ENCODE results near the gene KDELR3.

KDELR3 gene

DNA sequence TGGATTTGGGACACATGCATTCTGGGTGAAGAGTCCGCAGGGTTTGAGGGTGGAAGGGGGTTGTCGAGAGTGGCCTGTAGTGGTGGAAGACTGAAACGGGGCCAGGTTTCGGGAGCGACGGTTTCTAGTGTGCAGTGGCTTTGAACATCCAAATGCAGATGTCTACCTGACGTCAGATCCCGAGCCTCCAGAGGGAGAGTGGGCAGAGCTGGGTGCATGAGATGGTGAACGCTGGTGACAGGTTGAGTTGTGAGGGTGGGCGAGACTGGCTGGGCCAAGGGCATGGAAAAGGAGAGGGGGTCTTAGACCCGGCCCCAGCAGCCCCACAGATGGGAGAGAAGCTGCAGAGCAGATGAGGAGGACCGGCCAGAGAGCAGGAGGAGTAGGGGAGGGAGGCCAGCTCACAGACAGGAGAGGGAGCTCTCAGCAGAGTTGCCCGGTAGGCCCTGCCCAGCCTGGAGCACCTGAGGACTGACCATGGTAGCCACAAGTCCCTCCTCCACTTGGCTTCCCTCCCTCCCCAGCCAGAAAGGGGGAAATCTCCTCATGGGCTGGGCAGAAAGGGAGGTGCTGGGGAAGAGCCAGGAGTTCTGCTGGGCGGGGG lies 27.0 kb upstream of the KDELR3 start:
- no peak for DNase-seq

DNA sequence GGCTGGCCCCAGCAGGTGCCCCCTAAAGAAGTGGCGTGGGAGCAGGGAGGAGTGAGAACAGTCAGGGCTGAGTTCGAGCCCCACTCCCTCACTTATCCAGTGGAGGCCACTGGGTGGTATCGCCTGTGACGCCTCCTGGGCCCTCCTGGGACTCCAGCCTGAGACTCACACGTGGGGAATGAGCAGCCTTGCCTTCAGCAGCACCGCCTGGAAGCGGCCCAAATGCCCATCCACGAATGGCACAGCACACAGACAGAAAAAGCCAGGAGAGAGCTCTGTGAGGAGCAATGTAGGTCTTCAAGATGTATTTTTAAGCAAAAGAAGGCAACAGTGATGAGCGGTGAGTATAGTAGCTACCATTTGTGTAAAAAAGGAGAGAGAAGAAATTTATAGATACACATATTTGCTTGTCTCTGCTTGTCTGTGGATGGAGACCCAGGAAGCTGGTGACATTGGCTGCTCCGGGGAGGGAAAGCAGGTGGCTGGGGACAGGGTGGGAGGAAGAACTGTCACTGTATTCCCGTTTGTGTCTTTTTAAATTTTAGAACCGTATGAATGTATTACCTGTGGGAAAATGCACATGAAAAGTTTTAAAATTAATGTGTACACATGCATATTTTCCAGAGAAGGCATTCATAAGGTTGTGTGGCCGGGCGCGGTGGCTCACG lies 26.1 kb upstream of the KDELR3 start:
- DNase-seq = no peak

DNA sequence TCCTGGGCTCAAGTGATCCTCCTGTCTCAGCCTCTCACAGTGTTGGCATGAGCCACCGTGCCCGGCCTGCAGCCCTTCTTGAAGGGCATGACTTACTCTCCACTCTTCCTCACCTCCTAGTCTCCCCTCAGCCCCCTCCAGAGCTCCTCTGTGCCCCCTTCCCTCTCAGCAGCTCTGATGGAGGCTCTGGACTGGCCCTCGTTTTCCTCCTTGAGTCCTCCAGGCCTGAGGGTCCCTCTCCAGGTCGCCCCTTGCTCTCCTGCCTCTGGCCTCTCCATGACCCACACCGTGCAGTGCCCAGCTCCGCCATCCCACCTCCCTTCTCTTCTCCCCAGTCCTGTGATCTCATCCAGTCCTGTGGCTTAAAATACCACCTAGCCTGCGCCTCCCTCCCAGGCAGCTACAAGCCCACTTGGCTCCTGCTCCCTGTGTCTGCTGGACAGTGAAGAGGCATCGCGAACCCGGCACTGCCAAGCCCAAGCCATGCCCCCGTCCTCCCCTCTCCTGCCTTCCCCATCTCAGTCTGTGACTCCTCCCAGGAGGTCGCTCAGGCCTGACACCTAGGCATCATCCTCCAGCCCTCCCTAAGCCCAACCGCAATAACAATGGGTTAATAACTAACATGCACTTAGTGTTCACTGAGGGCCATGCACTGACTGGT lies 24.8 kb upstream of the KDELR3 start:
- DNase-seq = no peak

DNA sequence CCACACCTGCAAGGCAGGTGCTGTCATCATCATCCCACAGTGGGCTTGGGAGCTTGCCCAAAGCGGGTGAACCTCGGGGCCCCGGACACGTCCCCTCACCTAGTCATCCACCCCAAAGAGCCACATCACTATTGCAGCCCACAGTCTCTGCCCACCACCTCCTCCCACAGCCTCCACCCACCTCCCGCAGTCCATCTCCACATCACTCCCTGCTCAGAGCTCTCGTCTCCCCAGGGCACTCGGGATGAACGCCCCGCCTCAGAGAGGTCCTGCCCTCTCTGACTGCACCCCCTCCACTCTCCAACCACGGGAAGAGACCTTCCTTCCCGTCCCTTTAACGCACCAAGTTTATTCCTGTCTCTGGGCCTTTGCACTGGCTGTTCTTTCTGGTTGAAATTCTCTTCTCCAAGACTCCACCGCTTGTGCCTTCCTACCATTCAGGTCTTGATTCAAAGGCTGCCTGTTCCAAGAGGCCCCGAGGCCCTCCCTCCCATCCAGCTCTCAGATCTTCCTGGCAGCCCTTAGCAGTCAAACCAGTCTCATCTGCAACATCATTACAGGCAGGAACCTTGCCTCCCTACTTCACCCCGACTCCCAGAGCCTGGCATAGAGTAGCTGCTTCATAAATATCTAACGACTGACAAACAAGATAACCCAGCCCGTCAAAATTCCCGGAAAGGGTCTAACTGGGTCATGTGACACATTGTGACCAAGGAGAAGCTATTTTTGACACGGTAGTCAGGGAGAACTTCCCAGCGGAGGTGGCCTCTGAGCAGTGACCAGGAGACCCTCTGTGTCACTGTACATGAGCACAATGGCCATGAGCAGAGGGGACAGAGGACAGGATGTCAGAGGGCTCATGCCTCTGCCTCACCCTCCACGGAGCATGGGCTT lies 24.0 kb upstream of the KDELR3 start:
- DNase-seq = no peak

DNA sequence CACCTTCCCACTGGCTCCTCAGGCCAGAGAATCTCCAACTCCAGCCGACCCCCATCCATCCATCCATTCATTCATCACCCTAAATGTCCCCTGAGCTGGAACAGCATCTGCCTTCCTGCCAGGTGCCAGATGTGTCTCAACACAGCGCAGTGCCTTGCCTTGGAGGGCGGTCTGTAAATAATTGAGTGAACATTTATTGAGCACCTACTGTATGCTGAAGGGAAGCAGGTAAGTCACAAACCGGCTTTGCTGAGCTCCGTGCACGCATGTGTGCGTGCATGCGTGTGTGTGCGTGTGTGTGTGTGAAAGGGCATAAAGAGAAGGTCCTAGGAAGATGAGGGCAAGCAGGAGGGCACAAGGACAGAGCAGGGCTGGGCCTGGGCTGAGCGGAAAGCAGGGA lies 23.1 kb upstream of the KDELR3 start:
- no peak for DNase-seq

DNA sequence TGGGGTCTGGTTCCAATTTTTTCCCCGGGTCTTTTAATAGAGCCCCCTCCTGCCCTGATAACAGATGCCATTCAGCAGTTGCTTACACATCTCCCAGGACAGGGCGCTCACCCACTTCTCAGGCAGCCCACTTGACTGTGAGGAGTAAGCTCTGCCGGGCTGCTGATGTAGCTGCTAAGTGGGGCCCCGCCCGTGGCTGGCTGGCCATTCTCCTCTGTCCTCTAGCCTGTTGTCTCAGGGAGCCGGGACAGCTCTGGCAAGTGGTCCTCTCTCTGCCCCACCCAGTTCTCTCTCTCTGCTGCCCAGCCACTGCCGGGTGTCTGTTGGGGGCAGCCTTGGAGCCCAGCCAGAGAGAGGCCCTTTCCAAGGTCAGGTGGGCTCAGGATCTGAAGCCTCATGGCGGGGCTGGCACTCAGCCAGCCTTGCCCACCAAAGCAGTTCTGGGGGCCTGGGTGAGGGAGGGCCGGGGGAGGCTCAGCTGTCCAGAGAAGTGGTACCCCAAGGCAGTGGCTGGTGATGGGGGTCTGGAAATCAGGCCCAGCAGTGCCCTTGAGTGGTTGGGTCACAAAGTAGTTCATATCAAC lies 21.8 kb upstream of the KDELR3 start:
- no peak for DNase-seq

DNA sequence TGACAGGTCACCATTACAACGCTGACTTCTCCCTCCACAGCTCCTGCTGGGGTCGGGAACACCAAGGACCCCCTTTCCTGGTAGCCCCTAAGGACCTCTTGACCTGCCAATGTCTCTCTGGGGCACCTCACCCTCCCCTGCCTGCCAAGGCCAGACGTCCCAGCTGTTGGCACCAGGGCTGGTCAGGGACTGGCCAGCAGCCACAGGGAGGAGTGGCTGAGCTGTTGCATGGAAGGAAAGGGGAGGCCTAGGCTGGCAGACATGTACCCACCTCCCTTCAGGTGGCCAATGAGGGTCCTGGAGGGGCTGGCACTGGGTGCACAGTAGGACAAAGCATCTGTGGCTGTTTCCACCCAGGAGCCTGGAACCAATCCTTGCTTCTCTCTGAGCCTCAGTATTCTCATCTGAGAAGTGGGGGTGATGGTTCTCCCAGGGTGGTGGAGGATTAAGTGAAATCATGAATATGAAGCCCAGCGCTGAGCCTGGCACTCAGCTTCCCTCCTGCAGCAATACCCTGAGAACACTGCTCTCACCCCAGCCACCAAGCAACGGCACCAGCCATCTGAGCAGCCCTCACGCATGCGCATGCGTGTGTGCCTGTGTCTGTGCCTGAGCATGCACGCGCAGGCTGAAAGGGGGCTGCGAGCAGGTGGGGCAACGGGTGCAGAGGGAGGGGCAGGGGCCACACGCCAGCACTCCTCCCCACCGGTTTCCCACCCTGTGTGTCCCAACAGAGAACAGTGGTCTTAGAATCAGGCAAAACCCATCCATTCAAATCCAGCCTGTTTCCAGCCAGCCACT lies 18.8 kb upstream of the KDELR3 start:
- no peak for DNase-seq

DNA sequence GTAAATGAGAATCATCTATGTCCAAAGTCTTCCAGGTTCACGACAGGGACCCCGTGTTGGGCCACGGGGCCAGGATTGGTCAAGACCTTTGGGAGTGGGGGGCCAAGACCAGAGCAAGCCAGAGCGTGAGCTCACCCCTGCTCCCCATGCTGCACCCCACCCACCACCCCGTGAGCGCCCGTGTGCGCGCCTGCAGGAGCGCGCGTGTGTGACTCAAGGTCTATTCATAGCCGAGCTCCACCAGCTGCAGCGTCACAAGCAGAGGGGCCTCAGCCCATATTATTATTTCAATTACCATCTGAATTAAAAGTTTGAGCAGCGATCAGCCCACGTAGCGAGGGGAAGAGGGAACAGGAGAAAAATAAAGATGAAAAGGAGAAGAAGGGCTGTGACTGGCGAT lies 18.1 kb upstream of the KDELR3 start:
- no peak for DNase-seq

DNA sequence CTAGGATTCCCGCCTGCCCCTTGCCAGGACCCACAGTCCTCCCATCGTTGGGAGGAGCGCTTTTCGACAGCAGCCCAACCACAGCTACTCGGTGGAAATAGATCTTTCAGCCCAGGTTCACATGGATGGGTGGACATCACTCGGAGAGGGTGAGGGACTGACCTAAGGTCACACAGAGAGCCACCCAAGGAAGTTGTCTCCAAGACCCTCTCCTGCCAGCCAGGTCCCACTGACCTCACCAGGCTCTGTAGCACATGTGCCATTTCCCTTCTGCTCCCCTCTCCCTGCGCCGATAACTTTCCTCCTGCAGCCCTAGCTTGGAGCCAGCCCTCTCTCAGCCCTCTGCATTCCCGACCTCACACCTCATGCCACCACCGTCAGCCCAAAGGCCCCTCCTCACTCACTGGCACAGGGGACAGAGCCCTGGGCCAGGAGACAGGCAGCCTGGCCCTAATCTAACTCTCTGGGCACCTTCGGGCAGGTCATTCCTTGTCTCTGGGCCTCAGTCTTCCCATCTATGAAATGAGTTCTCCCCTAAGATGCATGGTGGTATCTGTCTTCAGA lies 17.6 kb upstream of the KDELR3 start:
- DNase-seq = no peak

DNA sequence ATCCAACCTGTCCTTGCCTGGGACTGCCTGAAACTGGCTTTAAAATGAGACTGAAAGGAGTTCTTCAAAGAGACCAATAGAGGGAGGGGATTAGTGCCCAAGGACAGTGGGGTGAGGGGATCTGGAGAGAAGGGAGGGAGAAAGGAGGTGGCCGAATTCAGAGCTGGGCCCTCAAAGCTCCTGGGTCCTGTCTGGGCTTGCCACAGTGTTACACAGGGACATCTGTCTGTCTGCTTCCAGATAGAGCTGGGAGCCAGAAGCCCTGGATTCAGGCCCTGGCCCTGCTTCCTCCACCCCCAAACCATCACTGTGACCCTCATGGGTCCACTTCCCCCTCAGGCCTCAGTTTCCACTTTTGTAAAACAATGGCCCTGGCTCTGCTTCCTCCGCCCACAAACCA lies 16.5 kb upstream of the KDELR3 start:
- no peak for DNase-seq

DNA sequence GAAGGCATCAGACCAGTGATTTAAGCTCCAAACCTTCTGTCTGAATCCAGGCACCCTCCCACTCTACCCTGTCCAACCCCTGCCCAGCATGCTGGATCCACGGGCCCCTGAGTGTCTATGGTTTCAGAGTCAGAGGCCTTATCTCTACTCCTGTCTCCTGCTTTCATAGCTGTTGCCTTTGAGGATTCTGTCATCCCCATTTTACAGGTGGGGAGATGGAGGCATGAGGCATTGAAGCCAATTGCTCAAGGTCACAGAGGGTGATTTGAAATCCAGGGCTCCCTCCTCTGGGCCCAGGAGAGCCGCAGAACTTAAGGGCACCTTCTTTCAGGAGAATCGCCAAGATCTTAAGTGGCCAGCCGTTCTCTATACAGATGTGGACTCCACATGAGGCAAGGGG lies 16.0 kb upstream of the KDELR3 start:
- DNase-seq = no peak

DNA sequence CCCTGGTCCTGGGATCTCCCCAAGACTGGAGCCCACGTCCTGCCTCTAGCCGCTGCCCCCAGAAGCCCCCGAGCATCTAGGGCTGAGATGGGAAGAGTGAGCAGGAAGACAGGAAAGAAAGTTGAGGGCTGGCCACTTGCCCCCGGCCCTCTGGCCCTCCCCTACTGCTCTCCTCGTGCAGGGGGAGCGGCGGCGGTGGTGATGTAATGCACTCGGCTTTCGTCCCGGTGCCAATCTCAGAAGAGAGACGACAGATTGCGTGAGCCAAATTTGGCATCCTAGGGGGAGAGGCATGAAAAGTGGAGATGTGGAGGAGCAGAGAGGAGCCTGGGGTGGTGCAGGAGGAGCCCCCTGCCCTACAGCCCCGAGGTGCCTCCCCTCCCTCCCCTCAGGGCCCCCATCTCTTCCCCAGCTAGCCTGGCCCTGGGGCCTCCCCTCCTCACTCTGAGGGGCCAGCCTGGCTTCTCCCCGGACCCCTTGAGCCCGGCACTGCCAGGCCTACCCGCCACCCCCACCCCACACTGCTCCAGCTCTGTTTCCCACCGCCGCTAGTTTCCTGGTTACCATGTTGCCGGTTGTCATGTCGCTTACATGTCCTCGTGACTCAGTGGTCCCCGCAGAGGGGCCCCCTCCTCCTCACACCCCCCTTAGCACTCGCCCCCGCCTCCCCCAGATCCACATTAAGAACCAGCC lies 15.4 kb upstream of the KDELR3 start:
- DNase-seq = no peak

DNA sequence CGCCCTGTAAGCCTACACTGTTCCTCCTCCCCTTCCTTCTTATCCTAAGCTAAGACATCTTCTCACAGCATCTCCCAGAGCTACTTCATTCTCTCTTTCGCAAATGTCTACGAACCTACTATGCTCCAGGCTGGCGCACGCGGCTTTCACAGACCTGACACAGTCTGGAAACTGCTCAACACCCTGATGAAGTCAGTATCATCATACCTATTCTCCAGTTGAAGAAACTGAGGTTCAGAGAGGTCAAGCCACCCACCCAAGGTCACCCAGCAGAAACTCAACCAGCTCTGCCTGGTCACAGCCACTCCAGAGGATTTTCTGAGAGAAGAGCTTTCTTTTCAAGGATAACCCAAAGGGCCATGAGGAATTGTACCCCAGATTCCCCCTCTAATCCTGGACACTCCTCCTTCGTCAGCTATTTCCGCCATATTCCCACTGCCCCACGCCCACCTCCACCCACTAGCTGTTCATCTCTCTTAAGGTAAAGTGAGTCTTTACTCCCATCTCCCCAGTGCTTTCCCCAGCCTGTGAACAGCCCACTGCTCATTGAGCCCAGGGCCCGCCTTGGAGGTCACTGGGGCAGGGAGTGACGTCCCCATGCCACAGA lies 14.7 kb upstream of the KDELR3 start:
- no peak for DNase-seq

DNA sequence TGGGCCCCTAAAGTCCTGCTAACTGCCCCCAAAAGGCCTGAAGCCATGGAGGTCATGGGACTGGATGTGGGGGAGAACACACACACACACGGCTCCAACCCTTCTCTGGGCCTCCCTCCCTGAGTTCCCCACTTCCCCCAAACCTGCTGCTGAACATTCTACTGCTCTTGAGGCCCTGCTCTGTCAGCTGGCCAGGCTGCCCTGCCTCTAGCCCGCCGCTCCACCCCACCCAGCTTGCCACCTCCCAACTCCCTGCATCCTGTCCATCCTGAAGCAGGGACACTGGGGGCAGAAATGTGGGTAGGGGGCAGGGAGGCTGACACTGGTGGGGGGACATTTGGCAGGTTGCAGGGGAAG lies 13.9 kb upstream of the KDELR3 start:
- no peak for DNase-seq

DNA sequence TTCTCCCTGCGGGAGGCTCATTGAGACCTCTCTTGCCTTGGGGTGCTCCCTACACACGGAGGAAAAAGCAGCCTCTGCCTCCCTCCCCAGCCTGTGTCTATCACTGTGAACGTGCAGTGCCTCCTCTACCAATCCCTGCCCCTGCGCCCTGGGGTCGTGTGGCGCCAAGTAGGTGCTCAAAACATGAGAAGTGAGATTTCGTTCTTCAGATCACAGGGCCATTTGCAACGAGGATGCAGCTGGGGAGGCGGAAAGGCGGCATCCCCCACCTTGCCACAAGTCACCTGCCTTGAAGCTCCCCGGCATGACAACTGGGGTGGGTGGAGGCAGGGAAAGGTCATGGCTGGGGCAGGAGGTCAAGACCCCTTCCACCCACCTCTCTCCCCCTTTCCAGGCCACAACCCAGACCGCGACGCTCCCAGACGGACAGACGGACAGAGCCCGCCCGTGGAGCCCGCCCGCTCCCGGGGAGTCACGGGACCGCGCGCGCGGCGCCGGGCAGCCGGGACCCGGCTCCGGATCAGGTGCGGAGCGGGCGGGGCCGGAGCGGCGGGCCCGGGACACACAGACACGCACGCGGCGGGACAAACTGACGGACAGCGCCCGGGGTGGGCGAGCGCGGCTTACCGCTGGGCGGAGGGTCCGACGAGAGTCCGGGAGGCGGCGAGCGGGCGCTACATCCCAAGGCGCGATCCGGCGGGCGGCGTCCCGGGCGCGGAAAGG lies 13.4 kb upstream of the KDELR3 start:
- no peak for DNase-seq

DNA sequence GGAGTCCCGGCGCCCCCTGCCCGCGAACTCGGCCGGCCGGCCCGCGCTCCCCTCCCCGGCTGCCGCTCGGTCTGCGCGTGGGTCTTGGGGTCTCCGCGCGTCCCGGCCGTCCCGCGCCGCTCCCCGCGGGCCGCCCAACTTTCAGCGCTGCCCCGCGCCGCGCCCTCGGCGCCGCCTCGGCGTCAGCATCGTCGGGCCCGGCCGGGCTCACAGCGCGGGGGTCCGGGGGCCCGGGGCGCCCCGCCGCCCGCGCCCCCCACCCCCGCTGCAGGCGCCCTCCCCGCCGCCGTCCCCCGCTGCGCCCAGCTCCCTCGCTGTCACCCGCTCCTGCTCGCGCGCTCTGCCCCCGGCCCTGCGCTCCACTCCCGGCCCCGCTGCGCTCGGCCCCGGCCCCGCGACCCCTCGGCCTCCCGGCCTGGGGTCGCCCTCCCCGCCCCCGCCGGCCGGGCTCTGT lies 12.8 kb upstream of the KDELR3 start, which contains the start of gene KCNJ4:
Gene KCNJ4, minus strand, starts transcription at position 124 of the 454 bp plus-strand sequence. CDS start 27,067 bp downstream, outside the sequence.
- no peak for DNase-seq

DNA sequence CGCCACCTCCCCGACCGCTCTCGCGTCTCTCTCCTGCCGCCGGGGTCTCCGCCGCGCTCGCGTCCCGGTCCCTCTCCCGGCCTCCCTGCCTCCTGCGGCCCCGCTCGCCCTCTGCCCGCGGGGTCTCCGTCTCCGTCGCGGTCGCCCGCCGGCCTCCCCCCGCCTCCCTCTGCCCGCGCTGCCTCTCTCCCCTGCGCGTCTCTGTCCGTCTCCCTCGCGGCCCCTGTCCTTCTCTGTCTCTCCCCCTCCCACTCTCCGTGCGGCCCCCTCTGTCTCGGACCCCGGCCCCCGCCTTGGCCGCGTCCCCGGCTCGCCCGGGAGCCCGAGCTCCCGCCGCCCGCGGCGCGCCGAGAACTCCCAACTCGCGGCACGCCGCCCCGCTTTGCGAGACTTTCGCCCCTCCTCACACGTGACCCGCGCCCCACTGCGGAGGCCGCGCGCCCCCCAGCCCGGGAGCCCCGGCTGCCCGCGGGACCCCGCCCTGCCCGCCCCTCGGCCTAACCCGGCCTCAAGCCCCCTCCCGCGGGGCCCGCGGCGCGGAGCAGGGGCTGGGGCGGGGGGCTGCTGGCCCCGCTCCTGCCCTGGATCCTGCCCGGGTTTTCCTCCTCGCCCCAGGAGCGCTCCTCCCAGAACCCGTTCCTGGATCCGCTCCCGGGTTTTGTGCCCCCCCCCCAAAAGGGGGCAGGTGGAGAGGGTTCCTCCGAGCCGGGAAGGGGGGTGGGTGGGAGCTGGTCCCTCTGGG lies 12.2 kb upstream of the KDELR3 start:
- no peak for DNase-seq

DNA sequence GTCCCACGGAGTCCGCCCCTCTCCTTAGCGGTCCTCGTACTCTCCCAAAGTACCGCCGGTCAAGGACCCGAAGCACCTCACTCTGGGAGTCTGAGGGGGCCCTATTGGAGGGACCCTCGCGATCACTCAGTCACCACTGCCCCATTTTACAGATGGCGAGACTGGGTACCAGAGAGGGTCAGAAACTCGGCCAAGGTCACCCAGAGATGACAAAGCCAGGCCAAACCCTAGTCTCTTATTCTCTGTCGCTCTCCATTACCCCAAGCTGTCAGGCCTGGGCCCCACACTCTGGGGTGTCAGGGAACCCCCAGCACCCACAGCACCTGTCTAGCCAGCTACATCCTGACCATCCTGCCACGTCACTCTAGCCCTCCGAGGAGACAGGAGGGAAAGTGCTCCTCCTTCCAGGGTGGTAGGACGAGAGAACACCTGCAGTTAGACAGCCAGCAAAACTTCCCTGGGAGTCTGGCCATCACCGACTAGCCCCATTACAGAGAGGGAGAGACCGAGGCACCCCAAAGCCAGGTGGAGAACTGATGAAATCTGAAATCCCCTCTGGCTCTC lies 11.5 kb upstream of the KDELR3 start:
- DNase-seq = no peak
